Astrocyte of the cerebellum (primary cell): ENCODE results near the gene MARK2.
"Not testable (repeated sequence)": the region's sequence is repeated elsewhere in the genome, so short reads cannot be mapped to it uniquely, and the experiment has no call there.

Source experiments
- DNase-seq: peaks from one replicate; pipeline ENCODE4 v3.0.0-alpha.2; 2011; ENCODE audit warnings: low read depth
- H3K4me3 ChIP-seq: 2 replicates; pipeline ENCODE4 v1.5.1; 2011; ENCODE audit warnings: mild to moderate bottlenecking, low read depth, low read length, moderate library complexity
- in situ Hi-C: cut with HindIII; loops from 2 replicates; pipeline ENCODE4 v1.10.0; 2017; ENCODE audit warnings: low sequenced_read_pairs
- TF ChIP-seq, protein P1 (sequence below): IDR thresholded peaks from 2 replicates; pipeline ENCODE4 v1.5.1; 2012; ENCODE audit warnings: low read length, low read depth, moderate library complexity, mild to moderate bottlenecking; ENCODE audit errors: missing control alignments

The MARK2 gene

DNA sequence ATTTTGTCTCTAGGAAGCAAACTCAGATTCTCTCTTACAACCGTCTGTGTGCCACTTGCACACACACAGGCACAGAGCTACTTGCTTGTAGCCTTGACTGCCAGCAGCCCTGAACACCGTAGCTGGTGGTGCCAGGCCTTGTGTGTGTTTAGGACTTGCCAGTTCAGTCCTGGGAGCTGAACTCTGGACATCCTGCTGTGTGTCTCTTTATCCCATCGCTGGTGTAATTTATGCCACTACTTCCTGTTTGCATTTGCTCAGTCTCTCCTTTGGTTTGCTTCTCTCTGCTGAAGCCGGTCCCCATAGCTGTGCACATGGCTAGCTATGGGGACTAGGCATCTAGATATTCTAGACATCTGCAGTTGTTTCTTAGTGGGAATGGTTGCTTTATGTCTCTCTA is 24.0 kb downstream of the MARK2 start:
- H3K4me3 ChIP-seq, result no peak overlapping the region
- in situ Hi-C loops, result no loop called here
- DNase-seq, result no peak
- TF ChIP-seq, protein P1, sequence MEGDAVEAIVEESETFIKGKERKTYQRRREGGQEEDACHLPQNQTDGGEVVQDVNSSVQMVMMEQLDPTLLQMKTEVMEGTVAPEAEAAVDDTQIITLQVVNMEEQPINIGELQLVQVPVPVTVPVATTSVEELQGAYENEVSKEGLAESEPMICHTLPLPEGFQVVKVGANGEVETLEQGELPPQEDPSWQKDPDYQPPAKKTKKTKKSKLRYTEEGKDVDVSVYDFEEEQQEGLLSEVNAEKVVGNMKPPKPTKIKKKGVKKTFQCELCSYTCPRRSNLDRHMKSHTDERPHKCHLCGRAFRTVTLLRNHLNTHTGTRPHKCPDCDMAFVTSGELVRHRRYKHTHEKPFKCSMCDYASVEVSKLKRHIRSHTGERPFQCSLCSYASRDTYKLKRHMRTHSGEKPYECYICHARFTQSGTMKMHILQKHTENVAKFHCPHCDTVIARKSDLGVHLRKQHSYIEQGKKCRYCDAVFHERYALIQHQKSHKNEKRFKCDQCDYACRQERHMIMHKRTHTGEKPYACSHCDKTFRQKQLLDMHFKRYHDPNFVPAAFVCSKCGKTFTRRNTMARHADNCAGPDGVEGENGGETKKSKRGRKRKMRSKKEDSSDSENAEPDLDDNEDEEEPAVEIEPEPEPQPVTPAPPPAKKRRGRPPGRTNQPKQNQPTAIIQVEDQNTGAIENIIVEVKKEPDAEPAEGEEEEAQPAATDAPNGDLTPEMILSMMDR, result no peak

GRCh38 chr11:63863620-63864019 is 24.7 kb downstream of the MARK2 start:
- DNase-seq, H3K4me3 ChIP-seq, in situ Hi-C loops: not testable (repeated sequence)

DNA sequence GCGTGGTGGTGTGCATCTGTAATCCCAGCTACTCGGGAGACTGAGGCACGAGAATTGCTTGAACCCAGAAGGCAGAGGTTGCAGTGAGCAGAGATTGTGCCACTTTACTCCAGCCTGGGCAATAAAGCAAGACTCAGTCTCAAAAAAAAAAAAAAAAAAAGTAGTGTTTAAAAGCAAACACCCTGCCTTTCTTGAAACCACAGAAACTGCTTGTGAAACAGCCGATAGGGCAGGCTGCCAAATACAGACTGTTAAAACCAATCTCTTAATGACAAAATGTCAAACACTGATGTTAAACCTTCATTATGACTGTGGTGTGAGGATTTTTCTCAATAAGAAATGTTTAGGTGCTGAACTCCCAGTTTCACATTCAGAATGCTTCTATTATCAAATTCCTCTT is 27.3 kb downstream of the MARK2 start:
- in situ Hi-C loops, result no loop called here
- TF ChIP-seq, protein P1, result no peak
- DNase-seq, result peak; percentile 54
- H3K4me3 ChIP-seq, result no peak overlapping the region

GRCh38 chr11:63867511-63867910 is 28.6 kb downstream of the MARK2 start:
- in situ Hi-C loops, result no loop called here
- no peak overlapping the region for H3K4me3 ChIP-seq
- TF ChIP-seq, protein P1, result no peak
- DNase-seq, result no peak

- TF ChIP-seq, protein P1, result no peak
- DNase-seq, result no peak
- no peak overlapping the region for H3K4me3 ChIP-seq
- in situ Hi-C loops, result no loop called here
Observed at GRCh38 chr11:63868399-63869064, 29.6 kb downstream of the MARK2 start.

GRCh38 chr11:63869171-63869591 is 30.3 kb downstream of the MARK2 start:
- in situ Hi-C loops, result no loop called here
- H3K4me3 ChIP-seq, result no peak overlapping the region
- TF ChIP-seq, protein P1, result no peak
- DNase-seq, result no peak

GRCh38 chr11:63869683-63870082 is 30.8 kb downstream of the MARK2 start:
- no peak overlapping the region for H3K4me3 ChIP-seq

More at GRCh38 chr11:63869683-63870082, 30.8 kb downstream of the MARK2 start:
- TF ChIP-seq, protein P1, result no peak
- in situ Hi-C loops, result no loop called here
- DNase-seq, result no peak
